Measurements from ENCODE around the gene NRL.

Gene NRL

DNA sequence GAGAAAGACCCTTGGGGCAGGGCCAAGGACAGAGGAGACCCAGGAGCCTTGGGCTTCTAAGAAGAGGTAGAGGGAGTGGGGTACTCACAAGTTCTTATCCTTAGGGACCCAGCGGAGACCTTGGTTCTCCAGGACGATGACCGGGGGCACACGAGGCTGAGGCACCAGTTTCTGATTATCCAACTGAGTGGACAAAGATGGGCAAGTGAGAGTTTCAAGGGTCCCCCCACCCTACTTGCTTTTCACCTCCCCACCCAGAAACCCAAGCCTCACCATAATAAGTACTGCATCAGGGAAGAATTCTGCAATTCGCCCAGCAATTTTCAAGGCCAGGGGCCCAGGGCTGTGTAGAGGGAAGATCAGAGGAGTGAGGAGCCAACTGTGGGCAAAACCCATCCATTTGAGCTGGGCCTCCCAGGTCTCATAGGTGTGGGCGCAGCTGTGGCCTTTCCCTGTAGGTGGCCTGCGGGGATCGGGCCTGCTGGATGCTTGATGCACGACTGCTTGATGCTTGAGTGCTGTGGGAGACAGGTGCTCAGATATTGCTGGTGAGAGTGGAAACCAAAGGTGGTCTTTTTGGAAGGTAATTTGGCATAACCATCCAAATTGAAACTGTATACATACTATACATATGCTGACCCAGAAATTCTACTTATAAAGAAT is 24.7 kb upstream of the NRL start:
- peaks cover 50% of the 10 kb centered on the region for H3K79me2 ChIP-seq (ENCODE audit: low read length)
- no peak overlapping the region for H3K9ac ChIP-seq (ENCODE audit: low read length)
- no peak overlapping the region for H3K4me3 ChIP-seq (ENCODE audit: low read length)

DNA sequence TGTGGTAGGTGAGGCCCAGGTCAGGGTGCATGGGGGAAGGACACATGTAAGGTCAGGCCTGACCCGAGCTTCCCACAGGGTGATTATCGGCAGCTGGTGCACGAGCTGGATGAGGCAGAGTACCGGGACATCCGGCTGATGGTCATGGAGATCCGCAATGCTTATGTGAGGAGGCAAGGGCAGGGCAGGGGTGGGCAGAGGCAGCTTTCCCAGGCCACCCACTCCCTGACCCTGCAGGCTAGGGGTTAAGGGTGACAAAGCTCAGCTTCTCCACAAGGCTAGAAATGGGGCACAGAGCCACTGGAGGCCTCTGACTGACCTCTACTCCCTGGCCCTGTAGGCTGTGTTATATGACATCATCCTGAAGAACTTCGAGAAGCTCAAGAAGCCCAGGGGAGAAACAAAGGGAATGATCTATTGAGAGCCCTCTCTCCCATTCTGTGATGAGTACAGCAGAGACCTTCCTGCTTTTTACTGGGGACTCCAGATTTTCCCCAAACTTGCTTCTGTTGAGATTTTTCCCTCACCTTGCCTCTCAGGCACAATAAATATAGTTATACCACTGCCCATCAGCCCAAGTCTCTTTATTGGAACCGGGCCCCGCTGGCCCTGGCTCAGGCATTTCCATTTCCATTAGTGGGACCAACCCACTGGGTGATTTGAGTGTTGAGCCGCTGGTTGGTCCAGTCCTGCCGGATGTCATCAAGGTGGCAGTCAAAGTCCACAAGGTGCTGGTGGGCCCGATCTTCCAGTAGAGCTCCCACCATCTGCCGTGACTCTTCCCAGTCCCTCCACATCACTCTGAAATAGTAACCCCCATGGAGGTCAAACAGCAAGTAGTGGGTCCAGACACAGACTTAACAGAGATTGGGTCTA is 23.9 kb upstream of the NRL start:
- H3K9me2 ChIP-seq (replicated peaks; ENCODE audit: insufficient read depth, low read length): no peaks in the 10 kb centered on the region
- H3K9me3 ChIP-seq (replicated peaks; ENCODE audit: insufficient read depth, low read length): no peaks in the 10 kb centered on the region
- no peak overlapping the region for H3K27ac ChIP-seq (ENCODE audit: low read length)
- H4K20me1 ChIP-seq (ENCODE audit: insufficient read depth, low read length): no peaks in the 10 kb centered on the region
- H3K79me2 ChIP-seq (ENCODE audit: low read length): peaks cover 43% of the 10 kb centered on the region
- H3K36me3 ChIP-seq (replicated peaks; ENCODE audit: insufficient read depth, low read length): 0 out of 2 replicates have a peak, but pooled peaks cover 2% of the 10 kb centered on the region
- peaks cover 8% of the 10 kb centered on the region for H3F3A ChIP-seq (ENCODE audit: insufficient read depth, low read length)
- H3K9ac ChIP-seq (ENCODE audit: low read length): no peak overlapping the region
- H3K4me2 ChIP-seq (ENCODE audit: low read depth, low read length): no peak overlapping the region
- H3K4me1 ChIP-seq (ENCODE audit: low read length): peaks cover 11% of the 10 kb centered on the region; the same call in 1 of the 2 replicates
- no peak overlapping the region for H3K4me3 ChIP-seq (ENCODE audit: low read length)
- TF ChIP-seq, protein P1, sequence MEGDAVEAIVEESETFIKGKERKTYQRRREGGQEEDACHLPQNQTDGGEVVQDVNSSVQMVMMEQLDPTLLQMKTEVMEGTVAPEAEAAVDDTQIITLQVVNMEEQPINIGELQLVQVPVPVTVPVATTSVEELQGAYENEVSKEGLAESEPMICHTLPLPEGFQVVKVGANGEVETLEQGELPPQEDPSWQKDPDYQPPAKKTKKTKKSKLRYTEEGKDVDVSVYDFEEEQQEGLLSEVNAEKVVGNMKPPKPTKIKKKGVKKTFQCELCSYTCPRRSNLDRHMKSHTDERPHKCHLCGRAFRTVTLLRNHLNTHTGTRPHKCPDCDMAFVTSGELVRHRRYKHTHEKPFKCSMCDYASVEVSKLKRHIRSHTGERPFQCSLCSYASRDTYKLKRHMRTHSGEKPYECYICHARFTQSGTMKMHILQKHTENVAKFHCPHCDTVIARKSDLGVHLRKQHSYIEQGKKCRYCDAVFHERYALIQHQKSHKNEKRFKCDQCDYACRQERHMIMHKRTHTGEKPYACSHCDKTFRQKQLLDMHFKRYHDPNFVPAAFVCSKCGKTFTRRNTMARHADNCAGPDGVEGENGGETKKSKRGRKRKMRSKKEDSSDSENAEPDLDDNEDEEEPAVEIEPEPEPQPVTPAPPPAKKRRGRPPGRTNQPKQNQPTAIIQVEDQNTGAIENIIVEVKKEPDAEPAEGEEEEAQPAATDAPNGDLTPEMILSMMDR (IDR thresholded peaks at IDR 0.05; ENCODE audit: low read length): no peak
- TF ChIP-seq EZH2 (optimal IDR thresholded peaks at IDR 0.05; ENCODE audit: low read depth, low read length): no peak
- TF ChIP-seq EZH2phosphoT487 (IDR thresholded peaks at IDR 0.05; ENCODE audit: low read length): no peak
- no peak for DNase-seq
- H3K27me3 ChIP-seq (replicated peaks; ENCODE audit: insufficient read depth, low read length): no peaks in the 10 kb centered on the region
- no peak overlapping the region for H2AFZ ChIP-seq (ENCODE audit: low read length)

More for the DNA sequence above, 24.7 kb upstream of the NRL start:
- H3K27me3 ChIP-seq (replicated peaks; ENCODE audit: insufficient read depth, low read length): no peaks in the 10 kb centered on the region
- H3K27ac ChIP-seq (ENCODE audit: low read length): no peak overlapping the region
- no peak for TF ChIP-seq EZH2 (optimal IDR thresholded peaks at IDR 0.05; ENCODE audit: low read depth, low read length)
- TF ChIP-seq, protein P1 (IDR thresholded peaks at IDR 0.05; ENCODE audit: low read length): 0 out of 2 replicates have a peak, but pooled peaks have one; percentile 12
- no peak for TF ChIP-seq EZH2phosphoT487 (IDR thresholded peaks at IDR 0.05; ENCODE audit: low read length)
- no peak overlapping the region for H2AFZ ChIP-seq (ENCODE audit: low read length)
- H3K9me3 ChIP-seq (replicated peaks; ENCODE audit: insufficient read depth, low read length): no peaks in the 10 kb centered on the region
- no peaks in the 10 kb centered on the region for H4K20me1 ChIP-seq (ENCODE audit: insufficient read depth, low read length)
- no peaks in the 10 kb centered on the region for H3K9me2 ChIP-seq (replicated peaks; ENCODE audit: insufficient read depth, low read length)
- H3K4me1 ChIP-seq (ENCODE audit: low read length): peaks cover 11% of the 10 kb centered on the region; the same call in 1 of the 2 replicates
- DNase-seq: no peak
- H3K36me3 ChIP-seq (replicated peaks; ENCODE audit: insufficient read depth, low read length): 0 out of 2 replicates have a peak, but pooled peaks cover 2% of the 10 kb centered on the region
- H3F3A ChIP-seq (ENCODE audit: insufficient read depth, low read length): peaks cover 8% of the 10 kb centered on the region
- peak overlapping the region; percentile 47 for H3K4me2 ChIP-seq (ENCODE audit: low read depth, low read length)

DNA sequence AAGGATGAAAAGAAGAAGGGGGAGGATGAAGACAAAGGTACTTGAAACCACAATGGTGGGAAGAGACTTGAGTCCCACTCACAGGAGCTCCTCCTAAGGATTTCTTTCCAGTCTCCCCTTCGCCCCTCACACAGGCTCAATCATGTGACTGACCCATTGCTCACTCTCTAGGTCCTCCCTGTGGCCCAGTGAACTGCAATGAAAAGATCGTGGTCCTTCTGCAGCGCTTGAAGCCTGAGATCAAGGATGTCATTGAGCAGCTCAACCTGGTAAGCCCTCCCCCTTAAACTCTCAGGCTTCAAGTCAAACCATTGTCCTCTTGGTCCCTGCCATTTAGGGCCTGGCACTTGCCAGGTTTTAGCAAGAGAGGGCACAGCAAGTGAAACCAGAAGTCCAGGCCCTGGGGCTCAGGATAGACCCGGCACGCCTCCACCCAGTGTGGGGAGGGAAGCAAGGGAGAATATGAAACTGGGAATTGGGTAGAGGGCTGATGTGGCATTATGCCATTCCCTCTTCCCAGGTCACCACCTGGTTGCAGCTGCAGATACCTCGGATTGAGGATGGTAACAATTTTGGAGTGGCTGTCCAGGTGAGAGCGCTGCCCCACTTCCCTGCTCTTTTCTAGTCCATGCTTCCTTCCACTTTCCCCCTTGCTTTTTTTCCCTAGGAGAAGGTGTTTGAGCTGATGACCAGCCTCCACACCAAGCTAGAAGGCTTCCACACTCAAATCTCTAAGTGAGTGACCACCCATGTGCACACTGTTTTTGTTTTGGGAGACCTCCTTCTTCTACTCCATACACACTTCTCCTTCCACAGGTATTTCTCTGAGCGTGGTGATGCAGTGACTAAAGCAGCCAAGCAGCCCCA is 23.0 kb upstream of the NRL start:
- DNase-seq: no peak
- H3F3A ChIP-seq (ENCODE audit: insufficient read depth, low read length): peaks cover 8% of the 10 kb centered on the region
- H3K4me3 ChIP-seq (ENCODE audit: low read length): no peak overlapping the region
- H3K9ac ChIP-seq (ENCODE audit: low read length): no peak overlapping the region
- TF ChIP-seq EZH2phosphoT487 (IDR thresholded peaks at IDR 0.05; ENCODE audit: low read length) (no peak), EZH2 (optimal IDR thresholded peaks at IDR 0.05; ENCODE audit: low read depth, low read length) (no peak)
- TF ChIP-seq, protein P1 (IDR thresholded peaks at IDR 0.05; ENCODE audit: low read length): no peak
- peak overlapping the region; percentile 76; the same call in 1 of the 2 replicates for H3K4me2 ChIP-seq (ENCODE audit: low read depth, low read length)
- H3K27ac ChIP-seq (ENCODE audit: low read length): no peak overlapping the region
- 0 out of 2 replicates have a peak, but pooled peaks cover 2% of the 10 kb centered on the region for H3K36me3 ChIP-seq (replicated peaks; ENCODE audit: insufficient read depth, low read length)
- no peaks in the 10 kb centered on the region for H3K9me3 ChIP-seq (replicated peaks; ENCODE audit: insufficient read depth, low read length)
- H4K20me1 ChIP-seq (ENCODE audit: insufficient read depth, low read length): no peaks in the 10 kb centered on the region
- H3K79me2 ChIP-seq (ENCODE audit: low read length): peaks cover 43% of the 10 kb centered on the region
- H3K9me2 ChIP-seq (replicated peaks; ENCODE audit: insufficient read depth, low read length): no peaks in the 10 kb centered on the region
- H3K27me3 ChIP-seq (replicated peaks; ENCODE audit: insufficient read depth, low read length): no peaks in the 10 kb centered on the region
- peaks cover 11% of the 10 kb centered on the region; the same call in 1 of the 2 replicates for H3K4me1 ChIP-seq (ENCODE audit: low read length)
- no peak overlapping the region for H2AFZ ChIP-seq (ENCODE audit: low read length)

Data from MM.1S (cell line).